Left lung (tissue), 10 donors: ENCODE measurements around the gene LRRC55. TPM values are rescaled to one million over a fixed set of nuclear protein-coding genes. Genes with fewer than 3 reads are reported as not detected.

Experiments
- ATAC-seq: fragments of 200-7000 bp; cut with Tn5 transposase; one replicate; pipeline ENCODE4 v1.9.1; 2020; ENCODE audit warnings: moderate library complexity
- DNase-seq, 4 donors: peaks; one replicate each; pipeline ENCODE4 v3.0.0-alpha.2; 2013 to 2020
- H3K27ac ChIP-seq, 2 donors: fragments of 200-600 bp; sonication (generic) in 1 of 2; one replicate each; pipeline versions ENCODE4 v1.5.0 to v1.8.0; 2020 to 2021
- H3K27me3 ChIP-seq, 2 donors: fragments of 200-600 bp; sonication (generic) in 1 of 2; one replicate each; pipeline versions ENCODE4 v1.5.0 to v1.8.0; 2020 to 2021
- H3K36me3 ChIP-seq, 2 donors: fragments of 200-600 bp; sonication (generic) in 1 of 2; one replicate each; pipeline versions ENCODE4 v1.5.0 to v1.8.0; 2020 to 2021
- H3K4me1 ChIP-seq, 2 donors: fragments of 200-600 bp; one replicate each; pipeline ENCODE4 v1.8.0; 2021
- H3K4me3 ChIP-seq, 2 donors: fragments of 200-600 bp; sonication (generic) in 1 of 2; one replicate each; pipeline versions ENCODE4 v1.5.0 to v1.8.0; 2020 to 2021; ENCODE audit warnings: mild to moderate bottlenecking in 1 of 2
- H3K9me3 ChIP-seq, 2 donors: fragments of 200-600 bp; sonication (generic) in 1 of 2; one replicate each; pipeline versions ENCODE4 v1.5.0 to v1.8.0; 2020 to 2021
- intact Hi-C, 2 donors: fragments of 100-400 bp; cut with DNase I; formaldehyde crosslinking; loops; one replicate each; pipeline versions ENCODE4 v1.11.2 to v1.14.2; 2022
- polyA plus RNA-seq, 6 donors: library from polyadenylated mRNA; unstranded; fragments of 120-200 nt; gene quantifications; one replicate each; pipeline ENCODE4 v1.2.1, GENCODE V29; 2013; ENCODE audit not compliant: insufficient read length in 6 of 6
- total RNA-seq, 2 donors: library from RNA; stranded (reverse); fragmentation: NEBNext Ultra II Directional; extraction: Animal tissue kit (Norgen Biotek cat#: 25700); gene quantifications; one replicate each; pipeline ENCODE4 v1.2.1, GENCODE V29; 2021
- TF ChIP-seq, protein P1 (sequence below), 2 donors: fragments of 200-600 bp; sonication (generic) in 1 of 2; IDR thresholded peaks; one replicate each; pipeline versions ENCODE4 v1.5.0 to v1.8.0; 2021; ENCODE audit warnings: antibody characterized with exemption in 2 of 2
- donor health status: DM: no; HTN: yes; CAD: no.
- donor health status: DM: no; HTN: no; CAD: no.

LRRC55 gene
- total and polyA plus RNA-seq, 8 donors: 0.05 to 3.9 (median 2.8) TPM

DNA sequence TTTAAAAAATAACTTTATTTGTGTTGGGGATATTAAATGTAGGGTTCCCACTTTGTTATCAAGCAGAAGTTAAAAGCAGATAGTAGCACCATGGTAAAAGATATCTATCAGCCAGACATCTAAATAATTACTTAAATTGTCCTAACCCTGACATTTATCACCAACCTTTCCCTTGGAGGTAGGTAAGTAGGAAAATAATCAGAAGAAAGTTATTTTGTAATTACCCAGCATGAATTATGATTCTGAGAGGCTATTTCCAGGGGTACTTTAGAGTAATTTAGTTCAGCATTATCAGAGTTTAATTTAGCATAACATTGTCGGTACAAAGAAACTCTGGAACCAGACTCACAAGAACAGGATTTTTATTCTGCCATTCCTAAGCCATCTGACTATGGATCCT is 23.2 kb upstream of the LRRC55 start:
- Histone ChIP-seq H3K27ac (no peak overlapping the region), H3K27me3 (no peaks in the 10 kb centered on the region), H3K36me3 (no peaks in the 10 kb centered on the region), H3K4me3 (no peak overlapping the region), H3K4me1 (no peaks in the 10 kb centered on the region), H3K9me3 (no peaks in the 10 kb centered on the region)
- intact Hi-C loops: no loop called here
- TF ChIP-seq, protein P1, sequence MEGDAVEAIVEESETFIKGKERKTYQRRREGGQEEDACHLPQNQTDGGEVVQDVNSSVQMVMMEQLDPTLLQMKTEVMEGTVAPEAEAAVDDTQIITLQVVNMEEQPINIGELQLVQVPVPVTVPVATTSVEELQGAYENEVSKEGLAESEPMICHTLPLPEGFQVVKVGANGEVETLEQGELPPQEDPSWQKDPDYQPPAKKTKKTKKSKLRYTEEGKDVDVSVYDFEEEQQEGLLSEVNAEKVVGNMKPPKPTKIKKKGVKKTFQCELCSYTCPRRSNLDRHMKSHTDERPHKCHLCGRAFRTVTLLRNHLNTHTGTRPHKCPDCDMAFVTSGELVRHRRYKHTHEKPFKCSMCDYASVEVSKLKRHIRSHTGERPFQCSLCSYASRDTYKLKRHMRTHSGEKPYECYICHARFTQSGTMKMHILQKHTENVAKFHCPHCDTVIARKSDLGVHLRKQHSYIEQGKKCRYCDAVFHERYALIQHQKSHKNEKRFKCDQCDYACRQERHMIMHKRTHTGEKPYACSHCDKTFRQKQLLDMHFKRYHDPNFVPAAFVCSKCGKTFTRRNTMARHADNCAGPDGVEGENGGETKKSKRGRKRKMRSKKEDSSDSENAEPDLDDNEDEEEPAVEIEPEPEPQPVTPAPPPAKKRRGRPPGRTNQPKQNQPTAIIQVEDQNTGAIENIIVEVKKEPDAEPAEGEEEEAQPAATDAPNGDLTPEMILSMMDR (IDR thresholded peaks at IDR 0.05): no peak
- DNase-seq (no peak), ATAC-seq (no peak)

- DNase-seq (no peak), ATAC-seq (no peak)
- TF ChIP-seq, protein P1 (IDR thresholded peaks at IDR 0.05): no peak
- Histone ChIP-seq H3K4me1 (no peaks in the 10 kb centered on the region), H3K9me3 (no peaks in the 10 kb centered on the region), H3K27ac (no peak overlapping the region), H3K36me3 (no peaks in the 10 kb centered on the region), H3K4me3 (no peak overlapping the region), H3K27me3 (no peaks in the 10 kb centered on the region)
- intact Hi-C loops: no loop called here
These were observed 21.1 kb upstream of the LRRC55 start for GRCh38 chr11:57160665-57161064.

- no peaks in the 10 kb centered on the region for H3K36me3 ChIP-seq
- intact Hi-C loops: no loop called here
- no peaks in the 10 kb centered on the region for H3K9me3 ChIP-seq
- H3K4me3 ChIP-seq: no peak overlapping the region
- TF ChIP-seq, protein P1 (IDR thresholded peaks at IDR 0.05): no peak
- H3K4me1 ChIP-seq: no peaks in the 10 kb centered on the region
- no peak overlapping the region for H3K27ac ChIP-seq
- H3K27me3 ChIP-seq: no peaks in the 10 kb centered on the region
- ATAC-seq (no peak), DNase-seq (no peak)
These were observed 20.4 kb upstream of the LRRC55 start for GRCh38 chr11:57161351-57161750.

DNA sequence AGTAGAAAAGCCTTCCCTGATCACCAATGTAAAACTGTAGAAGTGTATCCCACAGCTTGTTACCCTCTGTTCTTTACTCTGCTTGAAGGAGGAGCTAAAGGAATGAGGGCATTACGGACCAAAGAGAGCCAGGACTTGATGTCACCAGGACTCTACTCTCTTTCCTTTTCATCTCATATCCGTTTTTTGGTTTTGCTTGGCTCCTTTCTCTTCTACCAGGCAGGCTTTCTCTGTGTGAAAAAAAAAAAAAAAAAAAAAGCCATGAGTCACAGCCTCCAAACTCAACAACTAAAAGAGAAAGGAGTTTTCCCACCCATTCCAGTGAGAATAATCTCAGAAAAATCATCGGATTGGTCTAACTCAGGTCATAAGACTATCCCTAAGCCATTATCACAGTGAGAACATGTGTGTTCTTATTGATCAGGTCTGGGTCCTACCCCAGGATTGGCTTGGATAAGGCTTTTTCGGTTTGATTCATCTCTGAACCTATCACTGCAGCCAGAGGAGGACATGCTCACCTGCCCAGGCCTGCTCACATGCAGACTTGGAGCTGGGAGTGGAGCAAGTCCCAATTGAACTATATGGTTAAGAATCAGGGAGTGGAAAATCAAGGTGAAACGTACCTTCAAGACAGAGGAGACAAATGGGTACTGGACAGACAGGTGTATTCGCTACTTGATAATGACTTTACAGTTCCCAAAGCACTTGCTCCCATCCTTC is 19.4 kb upstream of the LRRC55 start:
- intact Hi-C loops: no loop called here
- DNase-seq: no peak
- Histone ChIP-seq H3K27ac (no peak overlapping the region), H3K36me3 (no peaks in the 10 kb centered on the region), H3K27me3 (no peaks in the 10 kb centered on the region), H3K9me3 (no peaks in the 10 kb centered on the region), H3K4me1 (no peaks in the 10 kb centered on the region), H3K4me3 (no peak overlapping the region)
- ATAC-seq: no peak
- TF ChIP-seq, protein P1 (IDR thresholded peaks at IDR 0.05): no peak

- no peaks in the 10 kb centered on the region for H3K4me1 ChIP-seq
- no peak for ATAC-seq
- H3K27ac ChIP-seq: no peak overlapping the region
- H3K36me3 ChIP-seq: no peaks in the 10 kb centered on the region
- no peaks in the 10 kb centered on the region for H3K9me3 ChIP-seq
- H3K27me3 ChIP-seq: no peaks in the 10 kb centered on the region
- DNase-seq: no peak
- intact Hi-C loops: no loop called here
- TF ChIP-seq, protein P1 (IDR thresholded peaks at IDR 0.05): no peak
- no peak overlapping the region for H3K4me3 ChIP-seq
These were observed 18.4 kb upstream of the LRRC55 start for GRCh38 chr11:57163160-57163868.
